GM12878 (cell line): ENCODE results near the gene PDXP.
A peak's percentile ranks its signal among the peaks of the same experiment; 100 is the strongest.

Source experiments
- BCL3 ChIP-seq: IDR thresholded peaks from 2 replicates; pipeline ENCODE4 v1.6.1; 2011; ENCODE audit warnings: borderline replicate concordance, low read depth, mild to moderate bottlenecking, moderate library complexity, low read length; ENCODE audit not compliant: insufficient read depth, poor library complexity, severe bottlenecking
- CHD1 ChIP-seq: IDR thresholded peaks from 2 replicates; pipeline ENCODE4 v1.6.1; 2012; ENCODE audit warnings: low read depth, low read length, improper control_type of control experiment
- CTCF ChIP-seq, 3 experiments: IDR thresholded peaks in 2 of 3; conservative IDR thresholded peaks in 1 of 3; 2 replicates each; pipeline ENCODE4 v1.5.1; 2011; ENCODE audit warnings: low read depth in 3 of 3, low read length in 3 of 3, mild to moderate bottlenecking in 3 of 3, control low read depth in 2 of 3, moderate library complexity in 2 of 3, inconsistent platforms in 1 of 3, mixed read lengths in 1 of 3; ENCODE audit not compliant: control insufficient read depth in 2 of 3, insufficient read depth in 1 of 3; ENCODE audit errors: extremely low read depth in 1 of 3
- HCFC1 ChIP-seq: fragments of 150-350 bp; IDR thresholded peaks from 2 replicates; pipeline ENCODE4 v1.6.1; 2014; ENCODE audit warnings: low read length
- HDAC2 ChIP-seq: fragments of 200-600 bp; sonication (generic); IDR thresholded peaks from 2 replicates; pipeline ENCODE4 v1.6.1; 2017
- HDGF ChIP-seq: fragments of 450-650 bp; IDR thresholded peaks from 2 replicates; pipeline ENCODE4 v1.6.1; 2016; ENCODE audit warnings: antibody characterized with exemption
- PAX5 ChIP-seq: IDR thresholded peaks from 2 replicates; pipeline ENCODE4 v1.6.1; 2011; ENCODE audit warnings: low read depth, low read length, borderline replicate concordance
- RELA ChIP-seq: fragments of 450-650 bp; IDR thresholded peaks from 2 replicates; pipeline ENCODE4 v1.8.0; 2014; ENCODE audit warnings: borderline replicate concordance; ENCODE audit not compliant: partially characterized antibody
- STAT3 ChIP-seq: IDR thresholded peaks from 2 replicates; pipeline ENCODE4 v1.6.1; 2011; ENCODE audit warnings: low read depth, low read length, improper control_type of control experiment
- SUZ12 ChIP-seq: fragments of 200-600 bp; sonication (generic); IDR thresholded peaks from one replicate; pipeline ENCODE4 v1.6.1; 2018; ENCODE audit warnings: antibody characterized with exemption, mild to moderate bottlenecking; ENCODE audit not compliant: unreplicated experiment
- TAF1 ChIP-seq: IDR thresholded peaks from 2 replicates; pipeline ENCODE4 v1.6.1; 2011; ENCODE audit warnings: mild to moderate bottlenecking, low read depth, low read length, borderline replicate concordance
- USF2 ChIP-seq: IDR thresholded peaks from 2 replicates; pipeline ENCODE4 v1.6.1; 2011; ENCODE audit warnings: low read depth, low read length, improper control_type of control experiment, borderline replicate concordance

- TF ChIP-seq SUZ12 (no peak), USF2 (no peak), STAT3 (no peak), CTCF (IDR thresholded peaks at IDR 0.05 in 2 of 3, conservative IDR thresholded peaks at IDR 0.05 in 1 of 3; ENCODE audit: control insufficient read depth in 2 of 3, extremely low read depth in 1 of 3, insufficient read depth in 1 of 3, low read depth in 3 of 3, low read length in 3 of 3) (no peak), HDAC2 (no peak), HDGF (no peak), RELA (no peak), BCL3 (no peak), CHD1 (no peak), PAX5 (peak; percentile 48; the same call in 1 of the 2 replicates), TAF1 (peak; percentile 98), HCFC1 (no peak)
Measured at GRCh38 chr22:37609240-37610152, 49.0 kb upstream of the PDXP start.
